IPS DF 6.9 (cell line): ENCODE data around the gene GTF2E1.

Source experiments
- DNase-seq: peaks from one replicate; pipeline ENCODE4 v3.0.0-alpha.2; 2013; ENCODE audit warnings: low read depth, low spot score
- H3K27ac ChIP-seq: one replicate; pipeline ENCODE4 v1.5.1; 2013; ENCODE audit warnings: low read length, control low read depth
- H3K27me3 ChIP-seq: 2 replicates; pipeline ENCODE4 v1.6.1; 2013; ENCODE audit warnings: mild to moderate bottlenecking, low read length; ENCODE audit not compliant: control insufficient read depth, insufficient read depth
- H3K36me3 ChIP-seq: 2 replicates; pipeline ENCODE4 v1.6.1; 2013; ENCODE audit warnings: low read length; ENCODE audit not compliant: control insufficient read depth, insufficient read depth
- H3K4me1 ChIP-seq: 2 replicates; pipeline ENCODE4 v1.6.1; 2013; ENCODE audit warnings: low read length; ENCODE audit not compliant: control insufficient read depth, insufficient read depth
- H3K4me3 ChIP-seq: 2 replicates; pipeline ENCODE4 v1.5.1; 2013; ENCODE audit warnings: mild to moderate bottlenecking, low read length
- H3K9me3 ChIP-seq: 2 replicates; pipeline ENCODE4 v1.6.1; 2013; ENCODE audit warnings: low read length, inconsistent platforms; ENCODE audit not compliant: control insufficient read depth, insufficient read depth
- WGBS: extraction: QIAGEN DNeasy Blood & Tissue Kit; methylation state at CpG from one replicate; pipeline ENCODE4 v1.1.7; 2013; ENCODE audit warnings: mixed read lengths, missing lambda C conversion rate; ENCODE audit not compliant: insufficient read length, insufficient coverage; 5-methylcytosine and 5-hydroxymethylcytosine counted together

GTF2E1 gene

GRCh38 chr3:120828796-120829195 is 86.3 kb downstream of the GTF2E1 start:
- DNase-seq: no peak
- Histone ChIP-seq H3K4me1 (peaks cover 1% of the 10 kb centered on the region; the same call in 1 of the 2 replicates), H3K4me3 (no peak overlapping the region), H3K36me3 (no peaks in the 10 kb centered on the region), H3K27ac (no peak overlapping the region), H3K27me3 (no peaks in the 10 kb centered on the region), H3K9me3 (no peaks in the 10 kb centered on the region)
- WGBS: no CpG with 5 or more reads among the region's 1 CpG

GRCh38 chr3:120831066-120831465 is 88.5 kb downstream of the GTF2E1 start:
- H3K36me3 ChIP-seq: no peaks in the 10 kb centered on the region
- no CpG with 5 or more reads among the region's 4 CpGs for WGBS
- H3K4me3 ChIP-seq: no peak overlapping the region
- DNase-seq: no peak
- H3K4me1 ChIP-seq: peaks cover 1% of the 10 kb centered on the region; the same call in 1 of the 2 replicates
- H3K9me3 ChIP-seq: no peaks in the 10 kb centered on the region
- H3K27me3 ChIP-seq: no peaks in the 10 kb centered on the region
- no peak overlapping the region for H3K27ac ChIP-seq
